ENCODE data around the gene CETN1. TPM values are rescaled to one million over a fixed set of nuclear protein-coding genes. Genes with fewer than 3 reads are reported as not detected.

The CETN1 gene
- total RNA-seq, 2 experiments from 2014 or later = not detected

DNA sequence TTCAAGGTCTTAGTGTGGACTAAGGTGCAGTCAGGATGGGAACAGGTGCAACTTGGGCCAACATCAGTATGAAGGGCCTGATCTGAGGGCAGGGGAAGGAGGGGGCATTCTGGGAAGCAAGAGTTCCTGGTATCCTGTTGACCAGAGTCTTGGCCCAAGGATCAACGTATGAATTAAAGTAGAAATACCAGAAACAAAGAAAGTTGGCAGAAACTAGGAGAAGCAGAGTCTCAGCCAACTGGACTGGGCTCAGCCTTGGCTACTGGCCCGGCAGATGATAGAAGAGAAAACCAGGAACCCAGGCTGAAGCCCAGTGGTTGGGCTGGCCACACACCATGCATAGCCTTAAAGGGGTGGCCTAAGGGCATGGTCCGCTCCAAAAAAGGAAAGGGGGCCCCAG lies 2.3 kb downstream of the CETN1 start:
- POLR2A ChIA-PET = no interaction called here
- H3K4me3 Mint-ChIP-seq = no peak overlapping the region
- CTCF ChIA-PET = no interaction called here
- no peaks in the 10 kb centered on the region for H3K9me3 Mint-ChIP-seq (ENCODE audit: insufficient read depth)
- no peaks in the 10 kb centered on the region for H3K27me3 Mint-ChIP-seq (ENCODE audit: low read depth)
- H3K36me3 Mint-ChIP-seq (ENCODE audit: low read depth) = no peaks in the 10 kb centered on the region
- DNase-seq (no peak), ATAC-seq (no peak)
- no peak overlapping the region for H3K27ac Mint-ChIP-seq
- H3K4me1 Mint-ChIP-seq (ENCODE audit: low read depth) = no peaks in the 10 kb centered on the region

GRCh38 chr18:595068-595467 lies 14.9 kb downstream of the CETN1 start:
- CTCF ChIA-PET = interaction anchor here (1.6 kb wide), 1 partner anchor 244 kb away, joined by 4 read pairs; no protein-coding TSS in a partner anchor
- Mint-ChIP-seq H3K27me3 (ENCODE audit: low read depth) (peaks cover 15% of the 10 kb centered on the region), H3K4me3 (no peak overlapping the region), H3K36me3 (ENCODE audit: low read depth) (no peaks in the 10 kb centered on the region), H3K9me3 (ENCODE audit: insufficient read depth) (peaks cover 4% of the 10 kb centered on the region), H3K4me1 (ENCODE audit: low read depth) (peaks cover 11% of the 10 kb centered on the region), H3K27ac (no peak overlapping the region)
- no peak for DNase-seq
- no peak for ATAC-seq
- POLR2A ChIA-PET = no interaction called here

DNA sequence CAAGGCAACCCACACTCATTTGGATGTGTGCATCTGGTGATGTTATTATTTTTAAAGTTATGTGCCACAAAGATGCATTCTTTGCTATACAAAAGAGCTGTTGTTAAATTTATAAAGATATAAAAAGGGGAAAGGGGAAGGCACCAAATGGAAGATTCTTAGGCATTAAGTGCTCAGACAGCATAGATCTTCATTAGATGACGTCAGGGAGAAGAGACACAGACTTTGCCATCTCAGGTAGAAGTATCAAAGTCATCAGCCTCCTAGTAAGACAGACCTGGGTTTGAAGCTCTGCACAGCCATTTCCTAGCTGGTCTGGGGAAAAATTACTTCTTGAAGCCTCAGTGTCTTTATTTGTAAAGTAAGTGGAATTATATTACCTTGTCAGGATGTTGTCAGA lies 15.4 kb downstream of the CETN1 start:
- no peak overlapping the region for H3K27ac Mint-ChIP-seq
- no peak overlapping the region for H3K4me3 Mint-ChIP-seq
- ATAC-seq = no peak
- no peak for DNase-seq
- H3K4me1 Mint-ChIP-seq (ENCODE audit: low read depth) = peaks cover 11% of the 10 kb centered on the region
- peaks cover 19% of the 10 kb centered on the region for H3K27me3 Mint-ChIP-seq (ENCODE audit: low read depth)
- no peaks in the 10 kb centered on the region for H3K36me3 Mint-ChIP-seq (ENCODE audit: low read depth)
- H3K9me3 Mint-ChIP-seq (ENCODE audit: insufficient read depth) = no peaks in the 10 kb centered on the region
- CTCF ChIA-PET = interaction anchor here (1.6 kb wide), 1 partner anchor 244 kb away, joined by 4 read pairs; no protein-coding TSS in a partner anchor
- POLR2A ChIA-PET = no interaction called here

DNA sequence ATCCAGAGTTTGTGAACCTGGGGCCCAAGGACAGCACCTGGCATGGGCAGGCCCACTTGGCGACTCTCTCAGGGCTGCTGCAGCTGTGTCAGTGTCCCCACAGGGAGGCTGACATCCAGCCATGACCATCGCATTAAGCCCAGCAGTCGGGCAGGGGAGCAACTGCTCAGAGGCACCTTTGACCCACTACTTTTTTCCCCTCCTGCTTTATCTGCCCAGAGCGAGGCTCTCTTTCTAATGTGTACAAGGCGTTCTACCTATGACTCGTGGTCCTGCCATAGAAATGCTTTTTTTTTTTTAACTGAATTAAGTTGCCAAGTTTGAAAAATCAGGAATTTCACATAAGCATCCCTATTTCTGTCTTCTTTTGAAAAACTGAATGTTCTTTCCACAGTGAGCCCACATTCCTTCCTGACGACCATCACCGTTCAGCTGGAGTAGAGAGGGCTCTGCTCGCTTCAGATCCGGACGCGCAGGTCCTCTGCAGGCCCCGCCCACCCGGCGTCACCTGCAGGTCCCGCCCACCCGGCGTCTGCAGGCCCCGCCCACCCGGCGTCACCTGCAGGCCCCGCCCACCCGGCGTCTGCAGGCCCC lies 16.2 kb downstream of the CETN1 start:
- no peaks in the 10 kb centered on the region for H3K9me3 Mint-ChIP-seq (ENCODE audit: insufficient read depth)
- H3K27ac Mint-ChIP-seq = no peak overlapping the region
- peak overlapping the region; percentile 26 for H3K4me3 Mint-ChIP-seq
- H3K36me3 Mint-ChIP-seq (ENCODE audit: low read depth) = no peaks in the 10 kb centered on the region
- H3K27me3 Mint-ChIP-seq (ENCODE audit: low read depth) = peaks cover 19% of the 10 kb centered on the region
- ATAC-seq (peak; percentile 80), DNase-seq (no peak)
- ChIA-PET CTCF (interaction anchor here (1.0 to 1.6 kb wide), 5 partner anchors 11 to 234 kb away, joined by 3 to 6 read pairs (median 3); no protein-coding TSS in a partner anchor), POLR2A (no interaction called here)
- H3K4me1 Mint-ChIP-seq (ENCODE audit: low read depth) = peaks cover 11% of the 10 kb centered on the region

DNA sequence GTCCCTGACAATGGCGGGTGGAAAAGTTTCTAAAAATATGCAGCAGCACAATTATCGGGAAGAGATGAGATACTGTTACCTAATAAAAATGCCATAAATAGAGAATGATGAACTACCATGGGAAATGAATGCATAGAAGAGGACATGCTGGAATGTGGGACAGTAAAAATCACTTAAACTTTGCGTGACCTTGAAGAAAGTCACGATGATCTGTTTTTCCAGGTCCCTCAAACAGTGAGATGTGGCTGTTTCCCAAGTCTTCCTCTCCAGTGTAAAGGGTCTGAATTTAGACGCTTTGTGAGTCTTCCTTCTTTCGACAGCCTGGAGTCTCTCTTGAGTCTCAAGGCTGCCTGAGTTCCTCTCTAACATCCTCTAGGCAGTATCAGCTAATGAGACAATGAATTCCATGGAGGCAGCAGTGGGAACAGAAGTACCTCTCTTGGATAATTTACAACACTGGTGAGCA lies 18.0 kb downstream of the CETN1 start:
- CTCF ChIA-PET = interaction anchor here (1.5 to 1.9 kb wide), 4 partner anchors 9 to 241 kb away, joined by 3 to 6 read pairs (median 4); no protein-coding TSS in a partner anchor
- peaks cover 11% of the 10 kb centered on the region for H3K4me1 Mint-ChIP-seq (ENCODE audit: low read depth)
- ATAC-seq (no peak), DNase-seq (no peak)
- H3K4me3 Mint-ChIP-seq = no peak overlapping the region
- H3K9me3 Mint-ChIP-seq (ENCODE audit: insufficient read depth) = no peaks in the 10 kb centered on the region
- peaks cover 29% of the 10 kb centered on the region for H3K27me3 Mint-ChIP-seq (ENCODE audit: low read depth)
- POLR2A ChIA-PET = no interaction called here
- no peaks in the 10 kb centered on the region for H3K36me3 Mint-ChIP-seq (ENCODE audit: low read depth)
- H3K27ac Mint-ChIP-seq = no peak overlapping the region

- DNase-seq (no peak), ATAC-seq (no peak)
- POLR2A ChIA-PET = no interaction called here
- peaks cover 29% of the 10 kb centered on the region for H3K27me3 Mint-ChIP-seq (ENCODE audit: low read depth)
- H3K36me3 Mint-ChIP-seq (ENCODE audit: low read depth) = no peaks in the 10 kb centered on the region
- CTCF ChIA-PET = interaction anchor here (0.7 kb wide), 1 partner anchor 15 kb away, joined by 3 read pairs; no protein-coding TSS in a partner anchor
- H3K4me1 Mint-ChIP-seq (ENCODE audit: low read depth) = peaks cover 11% of the 10 kb centered on the region
- no peak overlapping the region for H3K27ac Mint-ChIP-seq
- no peaks in the 10 kb centered on the region for H3K9me3 Mint-ChIP-seq (ENCODE audit: insufficient read depth)
- no peak overlapping the region for H3K4me3 Mint-ChIP-seq
Measured at GRCh38 chr18:600107-600506, 19.9 kb downstream of the CETN1 start.

GRCh38 chr18:604771-605170 lies 24.6 kb downstream of the CETN1 start:
- POLR2A ChIA-PET = interaction anchor here (1.1 kb wide), 1 partner anchor 337 kb away, joined by 5 read pairs; the partner anchor contains the start of gene THOC1
- CTCF ChIA-PET = interaction anchor here (1.3 kb wide), 1 partner anchor 20 kb away, joined by 5 read pairs; no protein-coding TSS in a partner anchor

GRCh38 chr18:607930-608329 lies 27.8 kb downstream of the CETN1 start:
- peaks cover 8% of the 10 kb centered on the region for H3K27me3 Mint-ChIP-seq (ENCODE audit: low read depth)
- H3K27ac Mint-ChIP-seq = no peak overlapping the region
- H3K4me3 Mint-ChIP-seq = no peak overlapping the region
- no peaks in the 10 kb centered on the region for H3K9me3 Mint-ChIP-seq (ENCODE audit: insufficient read depth)
- POLR2A ChIA-PET = interaction anchor here (1.5 kb wide), 1 partner anchor 340 kb away, joined by 3 read pairs; the partner anchor contains the start of gene THOC1
- CTCF ChIA-PET = interaction anchor here (1.1 to 1.3 kb wide), 2 partner anchors 18 to 224 kb away, joined by 3 read pairs; no protein-coding TSS in a partner anchor
- no peaks in the 10 kb centered on the region for H3K4me1 Mint-ChIP-seq (ENCODE audit: low read depth)
- no peak for ATAC-seq
- no peak for DNase-seq
- no peaks in the 10 kb centered on the region for H3K36me3 Mint-ChIP-seq (ENCODE audit: low read depth)

More at GRCh38 chr18:604771-605170, 24.6 kb downstream of the CETN1 start:
- Mint-ChIP-seq H3K9me3 (ENCODE audit: insufficient read depth) (no peaks in the 10 kb centered on the region), H3K4me1 (ENCODE audit: low read depth) (no peaks in the 10 kb centered on the region), H3K36me3 (ENCODE audit: low read depth) (no peaks in the 10 kb centered on the region), H3K27me3 (ENCODE audit: low read depth) (peaks cover 23% of the 10 kb centered on the region), H3K27ac (no peak overlapping the region), H3K4me3 (no peak overlapping the region)
- no peak for DNase-seq
- ATAC-seq = no peak

DNA sequence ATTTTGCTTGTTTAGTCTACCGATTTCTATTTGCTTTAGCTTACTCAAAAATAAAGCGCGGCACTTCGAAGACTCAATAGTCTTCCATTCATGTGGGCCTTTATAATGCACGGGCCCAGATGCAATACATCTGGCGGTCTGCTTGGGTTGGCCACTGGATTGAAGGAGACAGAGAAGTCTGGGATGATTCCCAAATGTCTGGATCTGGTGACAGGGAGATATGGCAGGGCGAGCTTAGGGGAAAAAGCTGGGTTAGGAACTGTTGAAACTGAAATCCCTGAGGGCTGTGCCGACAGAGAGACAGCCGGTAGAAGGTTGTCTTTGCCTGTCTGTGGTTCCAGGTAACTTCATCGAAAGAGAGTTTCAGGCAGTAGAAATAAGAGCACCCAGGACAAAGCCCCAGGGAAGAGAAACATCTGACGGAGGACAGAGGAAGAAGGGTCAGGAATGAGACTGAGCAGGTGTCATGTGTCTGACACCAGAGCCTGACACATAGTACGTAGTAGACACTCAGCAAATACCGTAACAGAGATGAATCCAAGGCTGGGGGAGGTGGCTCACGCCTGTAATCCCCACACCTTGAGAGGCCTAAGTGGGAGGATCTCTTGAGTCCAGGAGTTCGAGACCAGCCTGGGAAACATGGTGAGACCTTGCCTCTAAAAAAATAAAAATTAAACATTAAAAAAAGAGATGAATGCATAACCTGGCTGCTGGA lies 30.2 kb downstream of the CETN1 start:
- H3K27me3 Mint-ChIP-seq (ENCODE audit: low read depth) = peaks cover 6% of the 10 kb centered on the region
- ATAC-seq (no peak), DNase-seq (no peak)
- H3K36me3 Mint-ChIP-seq (ENCODE audit: low read depth) = no peaks in the 10 kb centered on the region
- CTCF ChIA-PET = interaction anchor here (1.0 kb wide), 1 partner anchor 13 kb away, joined by 3 read pairs; the partner anchor contains the start of gene CLUL1
- no peaks in the 10 kb centered on the region for H3K4me1 Mint-ChIP-seq (ENCODE audit: low read depth)
- POLR2A ChIA-PET = no interaction called here
- H3K9me3 Mint-ChIP-seq (ENCODE audit: insufficient read depth) = no peaks in the 10 kb centered on the region
- no peak overlapping the region for H3K4me3 Mint-ChIP-seq
- H3K27ac Mint-ChIP-seq = no peak overlapping the region

GRCh38 chr18:612156-612555 lies 32.0 kb downstream of the CETN1 start:
- Mint-ChIP-seq H3K4me1 (ENCODE audit: low read depth) (no peaks in the 10 kb centered on the region), H3K27me3 (ENCODE audit: low read depth) (peaks cover 4% of the 10 kb centered on the region), H3K9me3 (ENCODE audit: insufficient read depth) (no peaks in the 10 kb centered on the region), H3K27ac (no peak overlapping the region), H3K36me3 (ENCODE audit: low read depth) (no peaks in the 10 kb centered on the region), H3K4me3 (no peak overlapping the region)
- ChIA-PET POLR2A (no interaction called here), CTCF (interaction anchor here (0.8 kb wide), 1 partner anchor 16 kb away, joined by 3 read pairs; the partner anchor contains the start of gene CLUL1)
- ATAC-seq (no peak), DNase-seq (no peak)

DNA sequence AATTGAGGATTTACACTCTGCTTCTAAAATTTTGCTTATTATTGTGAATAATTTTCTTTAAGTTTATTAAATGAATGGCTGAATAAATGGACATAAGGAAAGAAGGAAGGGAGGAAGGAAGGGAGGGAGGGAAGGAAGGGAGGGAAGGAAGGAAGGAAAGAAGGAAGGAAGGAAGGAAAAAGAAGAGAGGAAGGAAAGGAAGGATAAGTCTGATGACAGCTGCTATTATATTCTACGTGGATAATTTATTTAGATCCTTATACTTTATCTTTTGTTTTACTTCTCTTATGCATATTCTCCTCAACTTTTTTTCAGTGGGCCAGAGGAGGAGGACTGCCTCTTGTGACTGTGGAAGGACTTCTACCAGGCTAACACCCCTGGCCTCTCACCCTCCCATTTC lies 34.0 kb downstream of the CETN1 start:
- no peak overlapping the region for H3K4me3 Mint-ChIP-seq
- H3K9me3 Mint-ChIP-seq (ENCODE audit: insufficient read depth) = no peaks in the 10 kb centered on the region
- ChIA-PET POLR2A (no interaction called here), CTCF (interaction anchor here (1.4 kb wide), 1 partner anchor 11 kb away, joined by 6 read pairs; no protein-coding TSS in a partner anchor)
- peaks cover 8% of the 10 kb centered on the region for H3K27me3 Mint-ChIP-seq (ENCODE audit: low read depth)
- no peak overlapping the region for H3K27ac Mint-ChIP-seq
- H3K4me1 Mint-ChIP-seq (ENCODE audit: low read depth) = no peaks in the 10 kb centered on the region
- H3K36me3 Mint-ChIP-seq (ENCODE audit: low read depth) = no peaks in the 10 kb centered on the region
- ATAC-seq (no peak), DNase-seq (no peak)

DNA sequence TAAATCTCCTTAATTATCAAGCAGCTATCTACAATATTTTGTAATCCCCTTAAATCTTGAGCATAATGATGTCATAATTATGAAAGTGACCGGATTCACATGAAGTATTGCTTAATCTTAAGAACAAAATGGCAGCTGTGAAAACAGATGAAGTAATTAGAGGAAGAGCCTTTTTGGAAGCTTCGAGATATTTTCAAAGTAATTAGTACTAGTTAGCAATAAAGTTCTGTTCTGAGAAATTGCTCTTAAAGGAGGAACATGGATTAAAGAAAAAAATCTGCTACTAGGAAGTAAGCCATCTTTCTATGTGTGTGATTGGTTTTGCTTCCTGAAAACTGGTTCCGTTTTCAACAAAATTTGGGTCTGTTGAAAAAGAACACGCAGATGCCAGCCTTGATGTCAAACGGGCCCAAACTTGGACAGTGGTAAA lies 34.9 kb downstream of the CETN1 start:
- H3K4me1 Mint-ChIP-seq (ENCODE audit: low read depth) = no peaks in the 10 kb centered on the region
- no peaks in the 10 kb centered on the region for H3K9me3 Mint-ChIP-seq (ENCODE audit: insufficient read depth)
- ATAC-seq = no peak
- ChIA-PET POLR2A (no interaction called here), CTCF (interaction anchor here (1.1 to 1.4 kb wide), 4 partner anchors 12 to 98 kb away, joined by 3 to 6 read pairs (median 4); partner anchors contain the start of gene ENOSF1)
- H3K4me3 Mint-ChIP-seq = no peak overlapping the region
- peaks cover 9% of the 10 kb centered on the region for H3K27me3 Mint-ChIP-seq (ENCODE audit: low read depth)
- H3K36me3 Mint-ChIP-seq (ENCODE audit: low read depth) = no peaks in the 10 kb centered on the region
- no peak for DNase-seq
- H3K27ac Mint-ChIP-seq = no peak overlapping the region

Data from activated CD8-positive, alpha-beta T cell treated with anti-CD3 and anti-CD28 coated beads, Interleukin-2, amount 10 ng/mL, durations not matched to agents 7 days and 5 days (primary cell).